ENCODE results near the gene RAB3GAP1.

The RAB3GAP1 gene

DNA sequence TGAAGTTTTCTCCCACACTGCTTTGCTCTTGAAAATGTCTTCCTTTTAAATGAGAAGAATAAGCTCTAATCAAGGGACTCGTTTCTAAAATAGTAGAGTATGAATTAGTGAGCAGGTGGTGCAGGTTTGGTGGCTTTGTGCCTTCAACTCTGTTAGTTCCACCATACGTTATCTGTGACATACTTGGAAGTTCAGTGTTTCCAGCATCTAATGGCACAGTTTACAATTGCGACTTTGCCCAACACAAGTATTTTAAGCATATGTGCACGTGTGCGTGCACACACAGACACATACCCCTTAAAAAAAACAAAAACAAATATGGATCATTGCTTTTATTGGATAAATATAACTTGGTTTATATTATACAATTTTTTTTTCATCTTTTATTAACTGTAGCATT is 111.8 kb downstream of the RAB3GAP1 start:
- no peak for DNase-seq (ENCODE audit: low read depth, low spot score)

DNA sequence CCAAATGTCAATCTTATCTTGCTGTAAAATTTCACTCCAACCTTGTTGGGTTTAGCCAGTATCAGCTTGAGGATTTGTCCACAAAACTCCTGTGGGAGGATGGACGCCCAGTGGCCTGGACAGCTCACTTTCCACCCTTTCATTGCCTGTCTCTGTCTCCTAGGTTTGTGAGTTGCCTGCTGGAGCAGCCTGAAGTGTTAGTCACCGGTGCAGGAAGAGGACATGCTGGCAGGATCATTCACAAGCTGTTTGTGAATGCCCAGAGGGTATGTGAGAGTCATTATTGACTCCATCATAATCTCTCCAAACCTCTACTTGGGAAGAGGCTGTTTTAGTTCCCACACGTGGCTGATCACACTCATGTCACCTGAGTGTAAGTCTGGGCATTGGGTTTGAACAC is 112.3 kb downstream of the RAB3GAP1 start:
- no peak for DNase-seq (ENCODE audit: low read depth, low spot score)

DNA sequence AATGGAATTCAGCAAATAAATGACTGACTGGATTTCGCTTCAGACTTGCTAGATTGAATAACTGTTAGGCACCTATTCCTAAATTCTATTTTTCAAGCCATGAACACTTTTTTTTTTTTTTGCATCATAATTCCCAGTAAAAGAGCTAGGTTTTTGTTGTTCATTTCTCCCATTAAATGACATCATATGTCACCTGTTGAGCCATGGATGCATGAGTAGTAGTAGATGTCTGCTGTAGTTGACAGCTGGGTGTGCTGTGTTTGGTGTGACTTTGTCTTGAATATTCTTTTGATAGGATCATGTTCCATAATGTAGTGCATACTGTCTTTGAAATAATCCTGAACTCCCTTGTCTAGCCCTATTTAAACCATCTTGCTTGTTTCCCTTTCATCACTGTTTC is 115.2 kb downstream of the RAB3GAP1 start:
- no peak for DNase-seq (ENCODE audit: low read depth, low spot score)

DNA sequence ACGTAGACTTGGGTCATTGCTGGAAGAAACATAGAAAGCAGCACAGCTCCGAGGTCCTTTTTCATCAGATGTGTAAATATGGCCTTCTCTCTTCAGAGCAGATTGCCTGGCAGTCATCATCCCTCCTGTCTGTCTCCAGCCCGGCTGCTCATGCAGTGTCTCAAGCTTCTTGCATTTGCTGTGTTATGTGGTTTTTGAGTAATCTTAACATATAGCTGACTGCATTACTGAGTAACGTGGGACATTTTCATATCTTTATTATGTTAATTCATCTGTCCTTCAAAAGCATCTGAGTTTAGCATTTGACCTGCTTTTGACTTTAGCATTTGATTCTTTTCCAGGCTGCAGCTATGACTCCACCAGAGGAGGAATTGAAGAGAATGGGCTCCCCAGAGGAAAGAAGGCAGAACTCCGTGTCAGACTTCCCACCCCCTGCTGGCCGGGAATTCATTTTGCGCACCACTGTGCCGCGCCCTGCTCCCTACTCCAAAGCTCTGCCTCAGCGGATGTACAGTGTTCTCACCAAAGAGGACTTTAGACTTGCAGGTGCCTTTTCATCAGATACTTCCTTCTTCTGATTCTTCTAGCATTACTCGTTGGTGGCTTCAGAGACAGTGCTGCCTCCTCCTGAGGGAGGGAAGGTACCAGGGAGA is 116.2 kb downstream of the RAB3GAP1 start:
- no peak for DNase-seq (ENCODE audit: low read depth, low spot score)

DNA sequence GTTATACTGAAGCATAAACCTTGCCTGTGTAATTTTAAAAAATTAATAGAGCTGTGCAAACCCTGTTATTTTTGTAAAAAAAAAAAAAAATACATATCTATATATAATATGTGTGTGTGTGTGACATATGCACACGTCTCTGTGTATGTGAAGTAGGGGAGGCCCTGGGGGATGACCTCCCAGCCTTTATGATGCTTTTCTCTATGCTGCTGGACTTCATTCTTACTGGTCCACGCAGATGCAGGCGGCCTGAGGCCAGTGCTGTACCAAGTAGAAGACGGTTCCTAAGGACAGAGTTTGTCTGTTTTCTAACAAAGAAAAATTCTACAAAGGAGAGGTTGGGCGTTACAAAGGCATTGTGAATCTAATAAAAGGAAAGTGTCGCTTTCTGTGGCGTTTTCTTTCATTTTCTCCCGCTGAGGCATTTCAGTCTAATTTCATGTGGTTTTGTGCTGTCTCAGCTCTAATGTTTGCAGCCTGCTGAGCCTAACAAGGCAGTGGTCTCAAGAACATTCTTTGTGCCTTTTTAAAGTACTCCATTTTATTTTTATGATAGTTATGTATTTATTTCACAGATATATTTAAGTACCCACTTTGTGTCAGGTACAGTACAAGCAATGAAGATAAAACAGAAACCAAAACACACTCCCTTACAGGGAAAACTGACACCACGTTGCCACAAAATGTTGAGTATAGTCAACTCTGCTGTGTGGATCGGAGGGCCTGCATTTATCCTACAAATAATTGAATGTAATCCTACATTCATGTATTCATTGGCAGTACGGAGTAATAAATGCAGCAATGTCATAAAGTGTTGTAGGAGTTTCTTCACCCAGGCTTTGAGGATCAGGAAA is 118.0 kb downstream of the RAB3GAP1 start:
- DNase-seq (ENCODE audit: low read depth, low spot score): no peak

DNA sequence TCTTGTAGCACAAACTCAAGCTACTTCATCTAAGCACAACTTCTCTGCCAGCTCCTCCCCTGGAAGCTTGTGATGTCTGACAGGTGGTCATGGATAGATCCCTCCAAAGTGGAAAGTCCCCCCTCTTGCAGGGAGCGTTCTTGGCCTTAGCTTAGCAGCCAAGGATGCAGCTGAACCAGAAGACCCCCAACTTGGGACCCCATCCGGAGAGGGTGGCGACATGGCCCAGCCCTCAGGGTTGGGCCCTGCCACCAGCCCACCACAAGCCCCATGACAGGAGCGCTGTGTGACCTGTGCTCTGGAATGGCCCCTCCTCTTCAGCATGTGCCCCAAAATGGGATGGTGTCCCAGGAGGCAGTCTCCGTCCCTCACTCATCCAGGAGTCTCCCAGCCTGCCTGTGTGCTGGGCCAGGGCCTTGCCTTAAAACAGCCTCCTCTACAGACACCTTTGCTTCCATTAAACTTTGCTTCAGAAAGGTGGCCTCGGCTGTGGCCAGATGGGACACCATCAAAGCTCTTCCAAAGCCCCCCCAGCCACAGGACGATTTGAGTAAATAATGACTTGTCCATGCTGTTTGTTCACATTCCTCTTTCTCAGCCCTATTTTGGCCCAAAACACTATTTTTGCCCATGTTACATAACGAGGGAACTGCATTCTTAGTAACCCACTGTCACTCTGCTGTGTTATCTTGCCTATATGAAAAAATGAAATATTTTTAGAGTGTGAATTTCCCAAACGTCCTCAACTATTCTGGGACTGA is 122.1 kb downstream of the RAB3GAP1 start:
- no peak for DNase-seq (ENCODE audit: low read depth, low spot score)

DNA sequence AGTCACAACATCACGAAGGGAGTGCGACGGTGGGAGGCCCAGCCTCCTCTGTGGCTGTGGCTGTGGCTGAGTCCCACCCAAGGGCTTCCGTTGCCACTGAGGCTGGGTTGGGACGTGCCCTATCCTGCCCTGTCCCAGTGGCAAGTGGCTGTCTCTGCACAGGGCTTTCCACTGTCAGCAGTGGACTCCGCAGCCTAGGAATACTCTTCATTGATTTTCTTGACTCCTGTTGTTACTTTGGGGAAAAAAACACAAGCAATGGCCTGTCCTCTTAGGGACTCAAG is 122.7 kb downstream of the RAB3GAP1 start:
- no peak for DNase-seq (ENCODE audit: low read depth, low spot score)

DNA sequence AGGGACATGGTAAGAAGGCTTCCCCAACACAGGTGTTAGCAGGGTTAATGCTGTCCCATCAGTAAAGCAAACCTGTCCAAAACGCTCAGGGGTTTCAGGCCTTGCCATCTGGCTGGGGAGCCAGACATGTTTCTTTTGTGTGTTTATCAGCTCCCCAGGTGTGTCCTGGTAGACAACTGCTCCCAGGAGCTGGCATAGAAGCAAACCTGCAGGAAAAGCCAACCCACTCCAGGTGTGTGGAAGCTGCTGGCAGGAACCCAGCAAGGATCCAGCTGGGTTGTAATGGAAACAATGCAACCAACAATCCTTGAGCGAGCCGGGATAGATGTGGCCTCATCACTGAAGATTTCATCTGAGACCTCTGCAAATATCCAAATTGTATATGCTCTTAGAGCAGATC is 123.1 kb downstream of the RAB3GAP1 start:
- DNase-seq (ENCODE audit: low read depth, low spot score): no peak

DNA sequence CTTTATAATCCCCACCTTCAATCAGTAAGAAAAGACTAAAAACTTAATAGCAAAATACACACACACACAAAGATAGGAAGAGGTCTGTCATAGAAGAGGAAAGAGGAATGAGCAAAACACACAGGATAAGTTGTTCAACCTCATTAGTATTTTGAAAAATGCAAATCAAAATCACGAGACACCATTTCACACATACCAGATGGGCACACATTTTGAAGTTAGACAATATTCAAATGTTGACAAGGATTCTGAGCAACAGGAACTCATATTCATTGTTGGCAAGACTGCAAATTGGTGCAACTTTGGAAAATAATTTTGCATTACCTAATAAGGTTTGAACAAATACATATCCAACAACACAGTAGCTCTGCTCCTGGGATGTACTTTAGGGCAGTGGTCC is 127.6 kb downstream of the RAB3GAP1 start:
- no peak for DNase-seq (ENCODE audit: low read depth, low spot score)

DNA sequence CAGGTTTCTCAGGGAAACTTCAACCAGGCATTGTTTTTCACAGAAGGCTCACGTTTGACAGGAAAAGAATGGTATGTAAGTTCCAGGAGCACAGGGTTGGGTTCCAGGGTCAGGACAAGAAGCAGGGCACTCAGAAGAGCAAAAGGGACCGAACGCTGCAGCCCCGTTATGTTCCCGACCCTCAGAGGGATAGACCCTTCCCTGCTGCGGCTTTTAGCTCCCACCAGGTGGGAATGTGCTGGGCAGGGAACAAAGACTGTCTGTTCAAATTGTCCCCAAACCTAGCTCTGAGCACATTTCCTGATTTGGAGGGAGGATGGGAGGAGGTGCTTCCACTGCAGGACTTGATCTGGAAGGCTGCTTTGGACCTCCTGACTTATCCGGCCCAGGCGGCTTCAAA is 130.1 kb downstream of the RAB3GAP1 start:
- peak; percentile 1 for DNase-seq (ENCODE audit: low read depth, low spot score)

DNA sequence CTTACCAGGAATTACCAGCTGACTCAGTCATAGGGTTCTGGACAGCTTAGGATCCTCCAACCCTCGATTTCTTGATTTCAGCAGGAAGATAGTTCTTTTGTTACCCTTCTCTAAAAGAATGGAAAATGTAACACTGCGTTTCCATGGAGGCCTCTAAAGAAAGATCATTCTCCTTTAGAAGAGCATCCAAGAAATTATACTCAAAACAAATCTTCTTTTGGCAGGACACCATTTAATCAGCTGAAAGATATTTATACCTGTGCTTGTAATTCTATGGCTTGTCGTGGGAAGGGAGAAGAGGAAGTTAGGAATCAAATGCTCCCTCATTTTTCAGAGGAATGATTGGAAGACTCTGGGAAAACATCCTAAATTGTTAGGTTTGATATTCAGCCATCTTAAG is 130.5 kb downstream of the RAB3GAP1 start:
- no peak for DNase-seq (ENCODE audit: low read depth, low spot score)

DNA sequence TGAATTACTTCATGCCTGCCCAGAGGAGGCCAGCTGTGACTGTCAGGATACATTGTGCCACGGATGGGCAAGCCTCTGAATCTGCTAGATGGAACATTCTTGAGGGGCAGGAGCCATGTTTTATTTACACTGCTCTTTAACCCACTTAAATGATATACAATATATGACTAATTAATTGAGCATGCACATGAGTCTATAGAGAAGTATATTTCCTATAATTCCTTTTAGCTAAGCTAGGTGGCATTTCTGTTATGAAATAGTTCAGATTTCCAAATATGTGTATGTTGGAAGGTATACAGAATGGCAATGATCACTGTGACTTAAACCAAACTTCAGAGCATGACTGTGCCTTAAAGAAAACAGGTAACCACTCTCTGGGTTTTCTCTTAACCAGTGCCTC is 131.7 kb downstream of the RAB3GAP1 start:
- DNase-seq (ENCODE audit: low read depth, low spot score): no peak

DNA sequence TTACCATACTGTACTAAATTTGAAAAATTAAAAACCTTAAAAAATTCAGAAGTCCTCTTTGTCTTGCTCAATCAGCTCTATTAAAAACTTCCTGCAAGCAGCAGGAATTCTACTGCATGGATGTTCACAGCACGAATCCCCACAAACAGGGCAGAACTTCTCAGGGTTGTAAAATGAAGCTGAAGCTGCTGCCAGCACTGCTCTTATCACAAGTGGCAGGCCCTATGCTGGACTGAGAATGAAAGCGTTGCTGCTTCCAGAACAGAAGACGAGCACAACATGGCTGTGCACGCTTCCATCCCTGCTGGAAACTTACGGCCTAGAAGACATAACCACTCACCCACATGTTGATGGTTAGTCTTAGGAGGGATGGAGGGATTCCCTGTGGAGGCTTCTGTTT is 134.0 kb downstream of the RAB3GAP1 start:
- DNase-seq (ENCODE audit: low read depth, low spot score): no peak

DNA sequence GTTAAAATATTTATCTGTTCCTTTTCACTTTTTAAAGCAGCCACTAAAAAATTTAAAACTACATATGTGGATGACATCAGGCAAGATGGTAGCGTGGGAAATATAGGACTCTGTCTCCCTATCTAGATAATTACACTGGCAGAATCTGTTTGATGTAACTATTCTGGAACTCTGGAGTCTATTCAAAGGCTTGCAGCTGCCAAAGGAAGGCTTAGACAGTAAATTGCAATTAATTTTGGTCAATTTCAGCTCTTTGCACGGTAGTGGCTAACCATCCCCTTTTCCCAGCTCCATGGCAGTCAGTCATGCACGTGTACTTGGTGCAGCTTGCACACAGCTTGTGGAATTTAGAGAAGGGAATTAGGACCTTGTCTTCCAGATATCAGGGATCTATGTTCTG is 135.2 kb downstream of the RAB3GAP1 start:
- no peak for DNase-seq (ENCODE audit: low read depth, low spot score)

DNA sequence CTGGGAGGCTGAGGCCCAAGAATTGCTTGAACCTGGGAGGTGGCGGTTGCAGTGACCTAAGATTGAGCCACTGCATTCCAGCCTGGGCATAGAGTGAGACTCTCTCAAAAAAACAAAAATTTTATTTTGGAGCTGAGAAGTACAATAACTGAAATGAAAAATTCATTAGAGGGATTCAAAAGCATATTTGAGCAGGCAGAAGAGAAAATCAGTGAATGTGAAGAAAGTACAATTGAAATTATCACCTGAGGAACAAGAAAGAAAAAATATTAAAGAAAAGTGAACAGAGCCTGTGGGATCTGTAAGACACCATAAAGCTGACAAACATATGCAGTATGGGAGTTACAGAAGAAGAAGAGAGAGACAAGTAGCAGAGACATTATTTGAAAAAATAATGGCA is 137.1 kb downstream of the RAB3GAP1 start:
- DNase-seq (ENCODE audit: low read depth, low spot score): no peak

DNA sequence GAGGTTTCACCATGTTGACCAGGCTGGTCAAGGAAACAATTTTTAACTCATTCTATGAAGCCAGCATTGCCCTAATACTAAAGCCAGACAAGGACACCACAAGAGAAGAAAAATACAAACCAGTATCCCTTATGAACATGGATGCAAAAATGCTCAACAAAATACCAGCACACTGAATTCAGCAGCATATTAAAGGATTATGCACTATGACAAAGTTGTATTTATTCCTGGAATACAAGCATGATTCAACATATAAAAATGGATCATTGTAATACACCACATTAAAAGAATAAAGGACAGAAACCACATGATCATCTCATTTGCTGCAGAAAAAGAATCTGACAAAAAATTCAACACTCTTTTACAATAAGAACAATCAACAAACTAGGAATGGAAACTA is 138.7 kb downstream of the RAB3GAP1 start:
- DNase-seq (ENCODE audit: low read depth, low spot score): no peak

DNA sequence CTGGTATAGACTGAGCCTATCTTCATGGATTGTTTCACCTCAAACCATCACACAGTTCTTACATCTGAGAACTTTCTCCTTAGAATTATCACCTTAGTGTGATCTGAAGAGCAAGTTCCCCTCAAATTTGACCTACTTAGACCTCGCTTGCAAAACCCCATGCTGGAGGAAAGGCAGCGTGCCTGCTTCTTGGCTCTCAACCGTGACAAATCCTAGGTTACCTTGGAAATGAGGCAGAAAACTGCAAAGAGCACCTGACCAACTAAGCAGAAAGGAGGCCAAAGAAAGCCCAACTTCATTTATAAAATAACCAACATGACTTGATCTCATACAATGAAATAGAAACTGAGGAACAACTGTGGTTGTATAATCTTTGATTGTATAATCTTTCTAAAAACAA is 146.4 kb downstream of the RAB3GAP1 start:
- DNase-seq (ENCODE audit: low read depth, low spot score): no peak

DNA sequence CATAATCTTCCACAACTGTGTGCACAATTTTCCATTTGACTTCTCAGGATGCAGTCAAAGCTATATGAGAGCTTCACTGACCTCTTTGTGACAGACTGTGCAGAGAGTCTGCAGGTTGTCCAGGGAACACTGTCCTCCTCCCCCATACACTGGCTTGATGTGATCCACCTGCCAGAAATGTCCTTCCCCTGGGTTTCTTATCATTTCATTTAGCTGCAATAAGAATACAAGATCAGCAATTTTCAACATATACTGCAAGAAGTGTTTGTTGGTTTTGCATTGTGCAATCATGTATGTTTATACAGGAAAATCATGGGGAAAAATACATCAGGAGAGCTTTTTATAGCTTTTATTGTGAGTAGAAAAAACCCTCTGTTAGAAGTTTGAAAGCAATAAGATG is 150.7 kb downstream of the RAB3GAP1 start:
- no peak for DNase-seq (ENCODE audit: low read depth, low spot score)

DNA sequence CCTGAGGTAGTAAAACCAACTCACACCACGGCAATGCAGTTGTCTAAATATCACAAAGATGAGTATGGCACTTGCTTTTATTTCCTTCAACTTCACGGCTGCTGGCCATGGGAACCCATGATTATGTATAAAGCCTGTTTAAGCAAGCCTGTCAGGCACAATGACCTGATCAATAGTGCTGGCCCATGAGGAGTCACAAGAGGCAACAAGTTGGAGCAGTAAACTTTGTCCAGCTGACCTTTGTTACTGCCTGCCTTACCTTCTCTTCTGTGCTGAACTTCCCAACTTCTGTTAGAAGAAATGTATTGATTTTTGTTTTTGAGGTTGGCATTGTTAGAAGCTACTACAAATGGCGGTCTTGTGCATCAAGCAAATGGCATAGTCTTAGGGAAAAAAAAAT is 151.9 kb downstream of the RAB3GAP1 start:
- DNase-seq (ENCODE audit: low read depth, low spot score): no peak

DNA sequence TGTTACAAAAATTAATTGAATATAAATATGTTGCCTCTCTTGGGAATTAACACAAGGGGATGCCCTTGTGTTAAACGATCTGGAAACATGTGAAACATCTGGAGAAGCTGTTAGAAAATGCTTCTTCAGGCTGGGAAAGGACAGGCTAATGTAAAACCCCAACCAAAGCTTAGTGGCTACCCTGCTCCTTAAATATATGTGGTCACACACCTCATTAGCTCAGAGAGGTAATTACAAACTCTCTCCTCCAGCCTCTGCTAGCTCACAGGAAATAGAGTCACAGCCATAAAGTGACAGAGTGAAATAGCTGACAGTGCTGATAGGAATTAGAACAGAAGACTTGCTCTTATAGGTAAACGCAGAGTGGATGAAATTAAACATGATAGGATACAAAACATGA is 155.9 kb downstream of the RAB3GAP1 start:
- no peak for DNase-seq (ENCODE audit: low read depth, low spot score)

DNA sequence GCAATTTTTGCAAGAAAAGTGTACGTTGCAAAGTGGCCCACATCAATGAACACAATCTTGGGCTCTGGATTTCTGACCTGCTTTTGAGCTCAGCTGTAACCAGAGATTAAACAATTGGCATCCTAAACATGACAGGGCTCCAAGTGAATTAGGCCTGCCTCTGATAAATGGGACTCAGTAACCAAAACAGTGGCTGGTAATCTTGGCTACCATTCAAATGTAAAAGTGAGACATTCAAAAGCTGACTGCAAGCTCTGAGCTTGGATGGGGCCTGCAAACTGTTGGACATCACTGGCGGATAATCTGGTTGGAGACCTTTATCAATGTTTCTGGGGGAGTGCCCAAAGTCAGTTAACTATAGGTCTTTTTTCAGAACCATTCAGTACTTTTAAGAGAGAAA is 160.7 kb downstream of the RAB3GAP1 start:
- peak; percentile 12 for DNase-seq (ENCODE audit: low read depth, low spot score)

DNA sequence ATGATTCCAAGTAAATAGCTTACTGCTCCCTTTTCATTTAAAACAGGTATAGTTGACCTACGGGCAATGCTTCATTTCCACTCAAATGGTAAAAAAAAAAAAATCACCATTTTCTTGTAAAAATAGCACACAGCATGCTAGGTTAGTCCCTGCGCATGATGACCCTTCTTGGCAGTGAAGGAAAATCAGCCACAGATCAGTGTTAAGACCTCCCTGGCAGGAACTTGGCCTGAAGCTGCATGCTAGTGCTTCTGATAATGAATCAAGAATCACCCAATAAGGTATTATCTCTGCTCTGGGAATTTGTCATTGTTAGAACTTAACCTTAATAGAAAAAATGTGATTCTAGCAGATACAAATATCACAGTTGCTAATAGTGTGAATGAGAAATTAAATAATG is 166.3 kb downstream of the RAB3GAP1 start:
- DNase-seq (ENCODE audit: low read depth, low spot score): no peak

DNA sequence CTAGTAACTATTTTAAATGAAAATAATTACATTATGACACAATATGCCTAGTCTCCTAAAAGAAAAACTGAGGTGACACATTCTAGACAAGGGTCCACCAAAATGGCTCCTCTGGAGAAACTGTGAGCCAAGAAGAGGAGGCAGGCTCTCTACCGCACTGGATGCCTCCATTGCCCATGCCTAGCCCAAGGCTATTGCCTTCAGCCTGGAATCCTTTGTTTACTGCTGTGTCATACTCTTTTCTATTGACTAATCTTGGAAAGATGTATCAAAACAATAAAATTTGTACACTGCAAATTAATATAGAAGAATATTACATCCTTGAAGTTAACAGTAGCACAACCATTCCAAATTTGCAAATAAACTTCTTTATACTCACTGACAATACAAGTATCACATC is 167.1 kb downstream of the RAB3GAP1 start:
- no peak for DNase-seq (ENCODE audit: low read depth, low spot score)
